Neuronal stem cell (in vitro differentiated cells): ENCODE measurements around the gene DUOXA2.

Experiments
- DNase-seq: peaks from one replicate; pipeline ENCODE4 v3.0.0-alpha.2; 2013; ENCODE audit warnings: low spot score
- H2AFZ ChIP-seq: one replicate; pipeline ENCODE4 v1.6.1; 2013; ENCODE audit warnings: mild to moderate bottlenecking, low read length, inconsistent platforms
- H2AK5ac ChIP-seq: 2 replicates; pipeline ENCODE4 v1.6.1; 2013; ENCODE audit warnings: low read depth, mild to moderate bottlenecking, inconsistent platforms, low read length, moderate library complexity, mixed read lengths
- H2BK120ac ChIP-seq: 2 replicates; pipeline ENCODE4 v1.6.1; 2013; ENCODE audit warnings: low read depth, mild to moderate bottlenecking, inconsistent platforms, low read length, moderate library complexity, mixed read lengths
- H2BK12ac ChIP-seq: one replicate; pipeline ENCODE4 v1.6.1; 2013; ENCODE audit warnings: low read length, inconsistent platforms
- H2BK15ac ChIP-seq: 2 replicates; pipeline ENCODE4 v1.6.1; 2013; ENCODE audit warnings: mild to moderate bottlenecking, low read length, inconsistent platforms, mixed read lengths
- H2BK5ac ChIP-seq: one replicate; pipeline ENCODE4 v1.6.1; 2013; ENCODE audit warnings: inconsistent platforms, mild to moderate bottlenecking, low read length, moderate library complexity
- H3K14ac ChIP-seq: one replicate; pipeline ENCODE4 v1.6.1; 2013; ENCODE audit warnings: low read length, inconsistent platforms
- H3K18ac ChIP-seq: 2 replicates; pipeline ENCODE4 v1.6.1; 2013; ENCODE audit warnings: low read length, inconsistent platforms
- H3K23ac ChIP-seq: 2 replicates; pipeline ENCODE4 v1.6.1; 2013; ENCODE audit warnings: low read depth, mild to moderate bottlenecking, mixed read lengths, low read length, inconsistent platforms; ENCODE audit not compliant: poor library complexity
- H3K27ac ChIP-seq: replicated peaks from 3 replicates; pipeline ENCODE4 v1.5.1; 2013; ENCODE audit warnings: low read length, inconsistent platforms
- H3K27me3 ChIP-seq, 3 experiments: 2 replicates each; pipeline ENCODE4 v1.6.1; 2013; ENCODE audit warnings: low read length in 3 of 3, mild to moderate bottlenecking in 2 of 3, inconsistent platforms in 1 of 3, low read depth in 1 of 3, mixed read lengths in 1 of 3, moderate library complexity in 1 of 3; ENCODE audit not compliant: control insufficient read depth in 3 of 3, insufficient read depth in 3 of 3
- H3K36me3 ChIP-seq, 2 donors: replicated peaks in 1 of 2; 2 replicates each; pipeline ENCODE4 v1.6.1; 2013; ENCODE audit warnings: low read length in 2 of 2; ENCODE audit not compliant: control insufficient read depth in 2 of 2, insufficient read depth in 2 of 2
- H3K4ac ChIP-seq: 2 replicates; pipeline ENCODE4 v1.6.1; 2013; ENCODE audit warnings: inconsistent platforms, mild to moderate bottlenecking, low read length, moderate library complexity
- H3K4me1 ChIP-seq, 2 donors: 1 replicate in 1 of 2; 2 replicates in 1 of 2; pipeline ENCODE4 v1.6.1; 2013; ENCODE audit warnings: low read length in 2 of 2, low read depth in 1 of 2; ENCODE audit not compliant: control insufficient read depth in 2 of 2, insufficient read depth in 1 of 2
- H3K4me2 ChIP-seq: one replicate; pipeline ENCODE4 v1.6.1; 2013; ENCODE audit warnings: mild to moderate bottlenecking, low read length, inconsistent platforms; ENCODE audit not compliant: insufficient read depth, poor library complexity, severe bottlenecking
- H3K4me3 ChIP-seq, 2 donors: 2 replicates each; pipeline ENCODE4 v1.5.1; 2013; ENCODE audit warnings: low read length in 2 of 2, mild to moderate bottlenecking in 2 of 2, inconsistent platforms in 1 of 2, moderate library complexity in 1 of 2
- H3K79me1 ChIP-seq: one replicate; pipeline ENCODE4 v1.6.1; 2013; ENCODE audit warnings: low read depth, mild to moderate bottlenecking, inconsistent platforms, low read length, moderate library complexity
- H3K9ac ChIP-seq: one replicate; pipeline ENCODE4 v1.6.1; 2013; ENCODE audit warnings: mild to moderate bottlenecking, low read depth, low read length, inconsistent platforms; ENCODE audit not compliant: poor library complexity
- H3K9me3 ChIP-seq, 2 donors: replicated peaks in 1 of 2; 2 replicates each; pipeline versions ENCODE3 to v1.6.1; 2013; ENCODE audit warnings: low read length in 2 of 2, mild to moderate bottlenecking in 2 of 2, inconsistent platforms in 1 of 2, low read depth in 1 of 2, mixed read lengths in 1 of 2, moderate library complexity in 1 of 2; ENCODE audit not compliant: control insufficient read depth in 2 of 2, insufficient read depth in 1 of 2
- H4K8ac ChIP-seq: one replicate; pipeline ENCODE4 v1.6.1; 2013; ENCODE audit warnings: low read depth, mild to moderate bottlenecking, inconsistent platforms, low read length, moderate library complexity
- H4K91ac ChIP-seq: one replicate; pipeline ENCODE4 v1.6.1; 2013; ENCODE audit warnings: low read length, low read depth, mild to moderate bottlenecking, inconsistent platforms; ENCODE audit not compliant: poor library complexity
- WGBS, 2 donors: extraction: QIAGEN DNeasy Blood & Tissue Kit; methylation state at CpG; one replicate each; pipeline ENCODE4 v1.1.7; 2013; ENCODE audit warnings: missing lambda C conversion rate in 2 of 2, mixed read lengths in 1 of 2; ENCODE audit not compliant: insufficient read length in 2 of 2, insufficient replicate concordance in 1 of 2; ENCODE audit errors: extremely low coverage in 2 of 2; 5-methylcytosine and 5-hydroxymethylcytosine counted together

Gene DUOXA2

GRCh38 chr15:45130291-45131000 lies 16.3 kb downstream of the DUOXA2 start:
- no peak overlapping the region for H2BK15ac ChIP-seq
- no peak overlapping the region for H3K23ac ChIP-seq
- no peaks in the 10 kb centered on the region for H3K79me1 ChIP-seq
- no peak overlapping the region for H3K4ac ChIP-seq
- no peaks in the 10 kb centered on the region for H3K36me3 ChIP-seq
- no peak overlapping the region for H2AFZ ChIP-seq
- H3K4me2 ChIP-seq: no peak overlapping the region
- H3K18ac ChIP-seq: peak overlapping the region; percentile 24
- H3K4me1 ChIP-seq: no peaks in the 10 kb centered on the region
- WGBS, 2 donors: no CpG with 5 or more reads among the region's 7 CpGs
- no peak overlapping the region for H2BK120ac ChIP-seq
- no peak overlapping the region for H2AK5ac ChIP-seq
- no peak for DNase-seq
- H4K91ac ChIP-seq: no peak overlapping the region
- H2BK5ac ChIP-seq: no peak overlapping the region
- no peak overlapping the region for H2BK12ac ChIP-seq
- H4K8ac ChIP-seq: no peak overlapping the region
- H3K14ac ChIP-seq: no peak overlapping the region
- peaks cover 3 to 6% of the 10 kb centered on the region in 2 donors for H3K9me3 ChIP-seq
- H3K27me3 ChIP-seq: peaks cover 33 to 95% (median 87%) of the 10 kb centered on the region in 3 experiments
- H3K27ac ChIP-seq: no peak overlapping the region
- no peak overlapping the region for H3K4me3 ChIP-seq
- H3K9ac ChIP-seq: no peak overlapping the region

GRCh38 chr15:45131510-45131909 lies 17.4 kb downstream of the DUOXA2 start:
- Histone ChIP-seq H3K4ac (no peak overlapping the region), H3K23ac (no peak overlapping the region), H2BK5ac (no peak overlapping the region), H3K27me3 (peaks cover 33 to 92% (median 87%) of the 10 kb centered on the region in 3 experiments), H2BK12ac (no peak overlapping the region), H2AK5ac (no peak overlapping the region), H3K14ac (no peak overlapping the region), H4K8ac (no peak overlapping the region), H3K79me1 (no peaks in the 10 kb centered on the region), H3K4me2 (no peak overlapping the region), H2BK120ac (no peak overlapping the region), H2AFZ (no peak overlapping the region), H3K9ac (no peak overlapping the region), H3K27ac (no peak overlapping the region), H3K18ac (no peak overlapping the region), H3K36me3 (no peaks in the 10 kb centered on the region), H3K9me3 (peaks cover 3 to 6% of the 10 kb centered on the region in 2 donors), H2BK15ac (no peak overlapping the region), H3K4me1 (no peaks in the 10 kb centered on the region), H3K4me3 (no peak overlapping the region), H4K91ac (no peak overlapping the region)
- no peak for DNase-seq
- WGBS, 2 donors: no CpG with 5 or more reads among the region's 3 CpGs

GRCh38 chr15:45132844-45133560 lies 18.9 kb downstream of the DUOXA2 start:
- H2AFZ ChIP-seq: no peak overlapping the region
- H3K14ac ChIP-seq: peak overlapping the region; percentile 1
- no peak overlapping the region for H2BK15ac ChIP-seq
- no peak overlapping the region for H3K4me2 ChIP-seq
- no peak overlapping the region for H4K91ac ChIP-seq
- H4K8ac ChIP-seq: no peak overlapping the region
- no peaks in the 10 kb centered on the region for H3K4me1 ChIP-seq
- H3K9me3 ChIP-seq: peaks cover 3 to 6% of the 10 kb centered on the region in 2 donors
- H3K4me3 ChIP-seq: no peak overlapping the region
- no peak overlapping the region for H3K27ac ChIP-seq
- H2AK5ac ChIP-seq: no peak overlapping the region
- H3K23ac ChIP-seq: peak overlapping the region; percentile 34
- no peak overlapping the region for H2BK12ac ChIP-seq
- WGBS, 2 donors: no CpG with 5 or more reads among the region's 3 CpGs
- no peaks in the 10 kb centered on the region for H3K36me3 ChIP-seq
- DNase-seq: no peak
- H3K9ac ChIP-seq: no peak overlapping the region
- no peak overlapping the region for H3K18ac ChIP-seq
- H2BK5ac ChIP-seq: no peak overlapping the region
- H3K4ac ChIP-seq: no peak overlapping the region
- no peak overlapping the region for H2BK120ac ChIP-seq
- no peaks in the 10 kb centered on the region for H3K79me1 ChIP-seq
- peaks cover 35 to 93% (median 84%) of the 10 kb centered on the region in 3 experiments for H3K27me3 ChIP-seq

GRCh38 chr15:45133561-45133920 lies 19.4 kb downstream of the DUOXA2 start:
- Histone ChIP-seq H3K9ac (no peak overlapping the region), H3K4me3 (no peak overlapping the region), H3K79me1 (no peaks in the 10 kb centered on the region), H3K36me3 (no peaks in the 10 kb centered on the region), H2AK5ac (no peak overlapping the region), H3K14ac (peak overlapping the region; percentile 1), H2BK5ac (no peak overlapping the region), H3K18ac (no peak overlapping the region), H3K4me1 (no peaks in the 10 kb centered on the region), H3K23ac (peak overlapping the region; percentile 34), H3K4ac (no peak overlapping the region), H4K91ac (no peak overlapping the region), H3K9me3 (peaks cover 3 to 6% of the 10 kb centered on the region in 2 donors), H3K4me2 (no peak overlapping the region), H4K8ac (no peak overlapping the region), H3K27ac (no peak overlapping the region), H2BK12ac (no peak overlapping the region), H2BK120ac (no peak overlapping the region), H2AFZ (no peak overlapping the region), H2BK15ac (no peak overlapping the region), H3K27me3 (peaks cover 32 to 93% (median 79%) of the 10 kb centered on the region in 3 experiments)
- no peak for DNase-seq
- no CpG with 5 or more reads among the region's 5 CpGs for WGBS, 2 donors
